HFFc6 (cell line): ENCODE results near the gene SOCS3. TPM values are rescaled to one million over a fixed set of nuclear protein-coding genes. Genes with fewer than 3 reads are reported as not detected.
"Not testable (repeated sequence)": the region's sequence is repeated elsewhere in the genome, so short reads cannot be mapped to it uniquely, and the experiment has no call there.

ENCODE experiments used
- DNase-seq: peaks from one replicate; pipeline ENCODE4 v3.0.0-alpha.2; 2018
- H3K27ac Mint-ChIP-seq: 2 replicates; pipeline ENCODE4 v1.8.0; 2020; ENCODE audit warnings: mild to moderate bottlenecking, mixed read lengths
- H3K27me3 Mint-ChIP-seq: 2 replicates; pipeline ENCODE4 v1.8.0; 2021; ENCODE audit warnings: mild to moderate bottlenecking, moderate library complexity, mixed read lengths; ENCODE audit not compliant: insufficient read depth
- H3K36me3 Mint-ChIP-seq: 2 replicates; pipeline ENCODE4 v1.8.0; 2021; ENCODE audit warnings: low read depth, mixed read lengths
- H3K4me1 Mint-ChIP-seq: 2 replicates; pipeline ENCODE4 v1.8.0; 2020; ENCODE audit warnings: low read depth, mixed read lengths
- H3K4me3 Mint-ChIP-seq: 2 replicates; pipeline ENCODE4 v1.8.0; 2020; ENCODE audit warnings: mild to moderate bottlenecking, moderate library complexity, mixed read lengths
- H3K9me3 Mint-ChIP-seq: 2 replicates; pipeline ENCODE4 v1.8.0; 2020; ENCODE audit warnings: mild to moderate bottlenecking, mixed read lengths
- CTCF ChIP-seq: fragments of 200-600 bp; sonication (generic); IDR thresholded peaks from 2 replicates; pipeline ENCODE4 v1.5.0; 2021; ENCODE audit warnings: antibody characterized with exemption, mild to moderate bottlenecking
- total RNA-seq, 6 experiments: library from RNA; stranded (reverse); fragmentation: NEBNext Ultra II Directional; extraction: Animal tissue kit (Norgen Biotek cat#: 25700); gene quantifications; 2 replicates in 1 of 6; 3 replicates in 5 of 6; pipeline ENCODE4 v1.2.3, GENCODE V29; 2021

The SOCS3 gene
- total RNA-seq, 6 experiments from 2014 or later, result 27.4 to 37.2 (median 33.2) TPM

GRCh38 chr17:78338486-78339259 lies 21.2 kb downstream of the SOCS3 start:
- Mint-ChIP-seq H3K27ac (peak overlapping the region; percentile 21), H3K36me3 (no peaks in the 10 kb centered on the region), H3K4me1 (peaks cover 68% of the 10 kb centered on the region), H3K9me3 (no peaks in the 10 kb centered on the region), H3K27me3 (no peaks in the 10 kb centered on the region; the same call in 1 of the 2 replicates), H3K4me3 (no peak overlapping the region)
- TF ChIP-seq CTCF, result no peak
- DNase-seq, result no peak

- H3K27ac Mint-ChIP-seq, result peak overlapping the region; percentile 96
- 0 out of 2 replicates have a peak, but pooled peaks have one; percentile 17 for TF ChIP-seq CTCF
- peak overlapping the region; percentile 65 for H3K4me3 Mint-ChIP-seq
- H3K4me1 Mint-ChIP-seq, result peaks cover 66% of the 10 kb centered on the region
- peak; percentile 86 for DNase-seq
- no peaks in the 10 kb centered on the region for H3K36me3 Mint-ChIP-seq
- H3K9me3 Mint-ChIP-seq, result no peaks in the 10 kb centered on the region
- no peaks in the 10 kb centered on the region for H3K27me3 Mint-ChIP-seq
Measured at GRCh38 chr17:78337244-78338109, 22.4 kb downstream of the SOCS3 start.

GRCh38 chr17:78335209-78335608 lies 24.7 kb downstream of the SOCS3 start:
- H3K4me3 Mint-ChIP-seq, result no peak overlapping the region; the same call in 1 of the 2 replicates

GRCh38 chr17:78332991-78333390 lies 26.9 kb downstream of the SOCS3 start:
- Mint-ChIP-seq H3K4me1 (peaks cover 84% of the 10 kb centered on the region), H3K27me3 (peaks cover 2% of the 10 kb centered on the region; the same call in 1 of the 2 replicates), H3K4me3 (no peak overlapping the region), H3K9me3 (no peaks in the 10 kb centered on the region), H3K36me3 (no peaks in the 10 kb centered on the region), H3K27ac (no peak overlapping the region; the same call in 1 of the 2 replicates)
- TF ChIP-seq CTCF, result no peak
- DNase-seq, result no peak

More at GRCh38 chr17:78335209-78335608, 24.7 kb downstream of the SOCS3 start:
- DNase-seq, result no peak
- Mint-ChIP-seq H3K9me3 (no peaks in the 10 kb centered on the region), H3K27me3 (peaks cover 2% of the 10 kb centered on the region; the same call in 1 of the 2 replicates), H3K36me3 (no peaks in the 10 kb centered on the region), H3K27ac (peak overlapping the region; percentile 98), H3K4me1 (peaks cover 72% of the 10 kb centered on the region)
- TF ChIP-seq CTCF, result no peak

- H3K36me3 Mint-ChIP-seq, H3K4me3 Mint-ChIP-seq, H3K9me3 Mint-ChIP-seq, H3K27me3 Mint-ChIP-seq, DNase-seq: not testable (repeated sequence)
- peaks cover 69% of the 10 kb centered on the region for H3K4me1 Mint-ChIP-seq
- H3K27ac Mint-ChIP-seq, result peak overlapping the region; percentile 86; the same call in 1 of the 2 replicates
Measured at GRCh38 chr17:78331355-78331754, 28.5 kb downstream of the SOCS3 start.
